Stomach (tissue), 4 donors: ENCODE results near the gene MIPOL1.

ENCODE experiments used
- CTCF ChIP-seq, 7 experiments: fragments of 450-650 bp in 4 of 7; fragments of 200-600 bp in 3 of 7; sonication (generic) in 3 of 7; IDR thresholded peaks; one replicate each; pipeline ENCODE4 v1.5.1; 2016 to 2019; ENCODE audit warnings: antibody characterized with exemption in 7 of 7, control low read depth in 2 of 7, mild to moderate bottlenecking in 1 of 7
- POLR2A ChIP-seq, 4 donors: fragments of 450-650 bp; IDR thresholded peaks; one replicate each; pipeline ENCODE4 v1.6.1; 2016; ENCODE audit warnings: antibody characterized with exemption in 4 of 4, control low read depth in 2 of 4, mild to moderate bottlenecking in 1 of 4, moderate library complexity in 1 of 4
- POLR2AphosphoS5 ChIP-seq, 3 donors: sonication (generic); formaldehyde crosslinking; IDR thresholded peaks; one replicate each; pipeline ENCODE4 v1.6.1; 2016; ENCODE audit warnings: antibody characterized with exemption in 3 of 3

GRCh38 chr14:37279818-37280217, 82.1 kb downstream of the MIPOL1 start:
- no peak for TF ChIP-seq CTCF (IDR thresholded peaks at IDR 0.05)
- TF ChIP-seq POLR2A (IDR thresholded peaks at IDR 0.05) = no peak
- no peak for TF ChIP-seq POLR2AphosphoS5 (IDR thresholded peaks at IDR 0.05)
